ENCODE results near the gene FAM163B.

Gene FAM163B

DNA sequence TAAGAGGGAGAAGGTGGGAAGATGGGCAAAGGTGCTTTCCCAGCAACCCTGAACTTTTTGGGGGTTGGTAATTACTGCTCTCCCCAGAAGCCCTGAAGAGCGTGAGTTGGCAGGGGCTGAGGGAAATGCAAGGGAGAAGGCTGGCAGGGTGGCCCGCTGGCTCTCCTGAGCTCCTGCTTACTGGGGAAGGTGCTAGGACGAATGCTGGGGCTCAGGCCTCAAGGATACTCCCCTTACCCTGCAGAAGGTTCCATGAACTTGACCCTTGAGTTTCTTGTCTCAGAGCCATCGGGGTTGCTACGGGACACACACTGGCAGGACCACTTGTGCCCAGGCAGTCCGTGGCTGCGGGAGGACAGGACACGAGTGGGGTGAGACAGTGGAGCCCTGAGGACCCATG is 1.2 kb downstream of the FAM163B start:
- H3K4me1 ChIP-seq = peaks cover 60% of the 10 kb centered on the region
- no peaks in the 10 kb centered on the region for H3K9me3 ChIP-seq
- H3K27me3 ChIP-seq = no peaks in the 10 kb centered on the region
- H3K36me3 ChIP-seq = peaks cover 35% of the 10 kb centered on the region
- no peak for DNase-seq
- peak overlapping the region; percentile 71 for H3K4me3 ChIP-seq (ENCODE audit: low read depth, low read length)
- TF ChIP-seq, protein P1, sequence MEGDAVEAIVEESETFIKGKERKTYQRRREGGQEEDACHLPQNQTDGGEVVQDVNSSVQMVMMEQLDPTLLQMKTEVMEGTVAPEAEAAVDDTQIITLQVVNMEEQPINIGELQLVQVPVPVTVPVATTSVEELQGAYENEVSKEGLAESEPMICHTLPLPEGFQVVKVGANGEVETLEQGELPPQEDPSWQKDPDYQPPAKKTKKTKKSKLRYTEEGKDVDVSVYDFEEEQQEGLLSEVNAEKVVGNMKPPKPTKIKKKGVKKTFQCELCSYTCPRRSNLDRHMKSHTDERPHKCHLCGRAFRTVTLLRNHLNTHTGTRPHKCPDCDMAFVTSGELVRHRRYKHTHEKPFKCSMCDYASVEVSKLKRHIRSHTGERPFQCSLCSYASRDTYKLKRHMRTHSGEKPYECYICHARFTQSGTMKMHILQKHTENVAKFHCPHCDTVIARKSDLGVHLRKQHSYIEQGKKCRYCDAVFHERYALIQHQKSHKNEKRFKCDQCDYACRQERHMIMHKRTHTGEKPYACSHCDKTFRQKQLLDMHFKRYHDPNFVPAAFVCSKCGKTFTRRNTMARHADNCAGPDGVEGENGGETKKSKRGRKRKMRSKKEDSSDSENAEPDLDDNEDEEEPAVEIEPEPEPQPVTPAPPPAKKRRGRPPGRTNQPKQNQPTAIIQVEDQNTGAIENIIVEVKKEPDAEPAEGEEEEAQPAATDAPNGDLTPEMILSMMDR (IDR thresholded peaks at IDR 0.05; ENCODE audit: low read depth, low read length) = no peak

DNA sequence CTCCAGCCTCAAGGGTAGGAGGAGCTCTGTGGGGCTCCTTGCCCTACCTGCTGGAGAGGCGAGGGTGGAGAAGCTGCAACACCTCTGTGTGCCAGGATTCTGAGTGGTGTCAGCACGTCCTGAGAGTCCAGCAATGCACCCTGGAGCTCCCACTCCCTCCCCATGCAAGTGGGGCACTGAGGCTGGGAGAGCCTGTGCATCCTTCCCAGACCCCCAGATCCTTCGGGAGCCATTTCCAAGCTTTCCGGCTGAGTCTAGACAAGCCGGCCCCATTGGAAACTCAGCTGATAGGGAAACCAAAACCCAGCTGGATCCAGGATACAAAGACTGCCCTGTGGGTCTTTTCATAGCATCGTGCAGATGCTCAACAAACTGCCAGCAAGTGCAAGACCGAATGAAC is 1.8 kb downstream of the FAM163B start:
- H3K36me3 ChIP-seq = peaks cover 38% of the 10 kb centered on the region
- no peak for DNase-seq
- H3K9me3 ChIP-seq = no peaks in the 10 kb centered on the region
- H3K4me1 ChIP-seq = peaks cover 60% of the 10 kb centered on the region
- TF ChIP-seq, protein P1 (IDR thresholded peaks at IDR 0.05; ENCODE audit: low read depth, low read length) = no peak
- no peaks in the 10 kb centered on the region for H3K27me3 ChIP-seq
- peak overlapping the region; percentile 71 for H3K4me3 ChIP-seq (ENCODE audit: low read depth, low read length)

- H3K27me3 ChIP-seq = no peaks in the 10 kb centered on the region
- no peak for DNase-seq
- TF ChIP-seq, protein P1 (IDR thresholded peaks at IDR 0.05; ENCODE audit: low read depth, low read length) = no peak
- peaks cover 45% of the 10 kb centered on the region for H3K36me3 ChIP-seq
- H3K4me1 ChIP-seq = peaks cover 60% of the 10 kb centered on the region
- peak overlapping the region; percentile 71 for H3K4me3 ChIP-seq (ENCODE audit: low read depth, low read length)
- H3K9me3 ChIP-seq = no peaks in the 10 kb centered on the region
Observed at GRCh38 chr9:133606708-133607025, 2.5 kb downstream of the FAM163B start.

- DNase-seq = no peak
- Histone ChIP-seq H3K9me3 (no peaks in the 10 kb centered on the region), H3K4me1 (peaks cover 60% of the 10 kb centered on the region), H3K36me3 (peaks cover 48% of the 10 kb centered on the region), H3K4me3 (ENCODE audit: low read depth, low read length) (peak overlapping the region; percentile 71), H3K27me3 (no peaks in the 10 kb centered on the region)
- TF ChIP-seq, protein P1 (IDR thresholded peaks at IDR 0.05; ENCODE audit: low read depth, low read length) = no peak
Observed at GRCh38 chr9:133605856-133606707, 3.1 kb downstream of the FAM163B start.

GRCh38 chr9:133605446-133605845 is 3.7 kb downstream of the FAM163B start:
- DNase-seq = no peak
- Histone ChIP-seq H3K27me3 (no peaks in the 10 kb centered on the region), H3K4me3 (ENCODE audit: low read depth, low read length) (peak overlapping the region; percentile 71), H3K9me3 (no peaks in the 10 kb centered on the region), H3K36me3 (peaks cover 48% of the 10 kb centered on the region), H3K4me1 (peaks cover 54% of the 10 kb centered on the region)
- TF ChIP-seq, protein P1 (IDR thresholded peaks at IDR 0.05; ENCODE audit: low read depth, low read length) = no peak

DNA sequence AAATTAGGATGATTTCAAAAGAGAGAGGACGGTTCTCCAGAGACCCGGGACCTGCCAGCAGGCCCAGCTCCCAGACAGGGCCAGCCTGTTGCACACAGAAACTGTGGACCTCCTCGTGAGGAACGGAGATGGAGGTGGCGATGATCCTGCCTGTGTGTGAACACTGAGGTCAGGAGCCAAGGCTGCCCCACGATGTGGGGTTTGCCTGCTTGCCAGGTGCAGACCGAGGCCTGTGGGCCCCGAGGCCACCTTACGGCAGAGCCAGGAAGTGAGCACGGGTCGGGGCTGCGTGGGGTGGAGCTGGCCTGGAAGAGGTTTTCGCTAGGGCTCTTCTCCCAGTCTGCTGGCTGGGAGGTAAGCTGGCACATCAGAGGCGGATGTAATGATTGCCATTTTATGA is 4.3 kb downstream of the FAM163B start:
- no peak overlapping the region for H3K4me3 ChIP-seq (ENCODE audit: low read depth, low read length)
- no peaks in the 10 kb centered on the region for H3K9me3 ChIP-seq
- TF ChIP-seq, protein P1 (IDR thresholded peaks at IDR 0.05; ENCODE audit: low read depth, low read length) = peak; percentile 31
- DNase-seq = peak; percentile 62
- no peaks in the 10 kb centered on the region for H3K27me3 ChIP-seq
- H3K36me3 ChIP-seq = peaks cover 53% of the 10 kb centered on the region
- H3K4me1 ChIP-seq = peaks cover 52% of the 10 kb centered on the region
